Gastroesophageal sphincter (tissue), 4 donors: ENCODE results near the gene C6orf58. TPM values are rescaled to one million over a fixed set of nuclear protein-coding genes. Genes with fewer than 3 reads are reported as not detected.

Experiments used
- ATAC-seq: fragments of 150-250 bp; one replicate; pipeline ENCODE4 v1.9.1; 2016; ENCODE audit warnings: mild to moderate bottlenecking, moderate library complexity
- H3K27ac ChIP-seq, 4 donors: fragments of 200-600 bp; sonication (generic) in 3 of 4; 1 replicate in 3 of 4; 2 replicates in 1 of 4; pipeline ENCODE4 v1.5.1; 2016 to 2019
- H3K27me3 ChIP-seq: fragments of 200-600 bp; sonication (generic); one replicate; pipeline ENCODE4 v1.5.1; 2019
- H3K36me3 ChIP-seq, 2 donors: fragments of 200-600 bp; sonication (generic); one replicate each; pipeline ENCODE4 v1.5.1; 2019; ENCODE audit warnings: control low read depth in 1 of 2
- H3K4me1 ChIP-seq, 3 donors: fragments of 200-600 bp; sonication (generic); 1 replicate in 2 of 3; 2 replicates in 1 of 3; pipeline ENCODE4 v1.5.1; 2016 to 2019; ENCODE audit warnings: control low read depth in 2 of 3
- H3K4me3 ChIP-seq, 2 donors: fragments of 200-600 bp; sonication (generic); one replicate each; pipeline ENCODE4 v1.5.1; 2019; ENCODE audit warnings: mild to moderate bottlenecking in 1 of 2, moderate library complexity in 1 of 2
- H3K9me3 ChIP-seq, 3 donors: fragments of 200-600 bp; sonication (generic); one replicate each; pipeline ENCODE4 v1.5.1; 2017 to 2019; ENCODE audit warnings: control low read depth in 2 of 3
- EP300 ChIP-seq: sonication (generic); formaldehyde crosslinking; IDR thresholded peaks from one replicate; pipeline ENCODE4 v1.6.1; 2017; ENCODE audit warnings: antibody characterized with exemption, mild to moderate bottlenecking
- POLR2A ChIP-seq, 2 donors: fragments of 450-650 bp; IDR thresholded peaks; one replicate each; pipeline ENCODE4 v1.6.1; 2017; ENCODE audit warnings: antibody characterized with exemption in 2 of 2, mild to moderate bottlenecking in 2 of 2, moderate library complexity in 1 of 2
- POLR2AphosphoS5 ChIP-seq: sonication (generic); formaldehyde crosslinking; IDR thresholded peaks from one replicate; pipeline ENCODE4 v1.6.1; 2017; ENCODE audit warnings: antibody characterized with exemption
- WGBS, 2 donors: methylation state at CpG; one replicate each; pipeline ENCODE4 v1.1.5; 2018; ENCODE audit warnings: low coverage in 1 of 2; 5-methylcytosine and 5-hydroxymethylcytosine counted together
- total RNA-seq, 4 donors: library from RNA; depleted of rRNA; stranded (reverse); fragments of >200 nt; gene quantifications; one replicate each; pipeline ENCODE4 v1.1.0, GENCODE V29; 2016
- TF ChIP-seq, protein P1 (sequence below), 4 experiments: fragments of 200-600 bp in 2 of 4; fragments of 450-650 bp in 2 of 4; sonication (generic) in 1 of 4; IDR thresholded peaks; one replicate each; pipeline ENCODE4 v1.5.1; 2017 to 2019; ENCODE audit warnings: antibody characterized with exemption in 4 of 4, mild to moderate bottlenecking in 2 of 4, moderate library complexity in 2 of 4

The C6orf58 gene
- total RNA-seq, result not detected

DNA sequence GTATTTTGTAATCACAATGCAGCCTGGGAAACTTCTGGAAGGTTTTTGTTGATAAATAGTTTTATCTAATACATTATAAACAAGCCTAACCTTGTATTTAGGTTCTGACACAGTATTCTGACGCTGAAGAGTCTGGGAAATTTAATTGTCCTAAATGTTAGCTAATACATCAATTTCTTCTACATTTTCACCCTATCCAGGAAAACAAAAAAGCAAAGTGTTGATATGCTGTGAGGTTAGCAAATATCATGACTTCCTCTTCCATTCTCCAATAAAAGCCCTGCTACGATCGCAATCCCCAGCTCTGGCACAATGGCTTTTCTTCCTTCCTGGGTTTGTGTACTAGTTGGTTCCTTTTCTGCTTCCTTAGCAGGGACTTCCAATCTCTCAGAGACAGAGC, at the start of gene C6orf58:
Gene C6orf58 (plus strand): TSS at position 301 of the 400 bp plus-strand sequence. CDS start 12 bp downstream, at position 313.
- Histone ChIP-seq H3K27me3 (no peaks in the 10 kb centered on the region), H3K27ac (no peak within 1 kb of the TSS)

DNA sequence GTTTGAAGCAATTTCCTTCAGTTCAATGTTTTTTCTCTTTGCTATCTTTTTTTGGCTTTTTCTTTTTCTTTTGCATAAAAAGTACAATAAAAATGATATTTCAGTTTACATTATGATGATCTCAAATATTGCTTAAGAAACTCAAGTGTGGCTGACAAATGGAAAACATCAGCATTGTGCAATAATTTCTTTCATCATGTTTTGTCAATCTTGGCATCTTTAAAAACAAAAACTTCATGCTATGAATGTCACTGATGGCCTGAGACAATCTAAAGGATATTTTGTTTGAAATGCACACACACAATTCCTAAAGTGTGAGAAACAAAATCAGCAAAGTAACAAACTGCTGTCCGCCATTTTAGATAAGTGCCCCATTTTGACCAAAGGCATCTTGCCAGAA, 44.0 kb upstream of the C6orf58 start:
- Histone ChIP-seq H3K9me3 (no peaks in the 10 kb centered on the region), H3K36me3 (no peaks in the 10 kb centered on the region), H3K4me1 (no peaks in the 10 kb centered on the region), H3K4me3 (no peak overlapping the region), H3K27me3 (no peaks in the 10 kb centered on the region), H3K27ac (no peak overlapping the region)
- 92 to 100% methylated on average over 1 of the region's 1 CpG for WGBS, 2 donors
- ATAC-seq, result no peak
- TF ChIP-seq POLR2AphosphoS5 (no peak), EP300 (no peak)
- TF ChIP-seq, protein P1, sequence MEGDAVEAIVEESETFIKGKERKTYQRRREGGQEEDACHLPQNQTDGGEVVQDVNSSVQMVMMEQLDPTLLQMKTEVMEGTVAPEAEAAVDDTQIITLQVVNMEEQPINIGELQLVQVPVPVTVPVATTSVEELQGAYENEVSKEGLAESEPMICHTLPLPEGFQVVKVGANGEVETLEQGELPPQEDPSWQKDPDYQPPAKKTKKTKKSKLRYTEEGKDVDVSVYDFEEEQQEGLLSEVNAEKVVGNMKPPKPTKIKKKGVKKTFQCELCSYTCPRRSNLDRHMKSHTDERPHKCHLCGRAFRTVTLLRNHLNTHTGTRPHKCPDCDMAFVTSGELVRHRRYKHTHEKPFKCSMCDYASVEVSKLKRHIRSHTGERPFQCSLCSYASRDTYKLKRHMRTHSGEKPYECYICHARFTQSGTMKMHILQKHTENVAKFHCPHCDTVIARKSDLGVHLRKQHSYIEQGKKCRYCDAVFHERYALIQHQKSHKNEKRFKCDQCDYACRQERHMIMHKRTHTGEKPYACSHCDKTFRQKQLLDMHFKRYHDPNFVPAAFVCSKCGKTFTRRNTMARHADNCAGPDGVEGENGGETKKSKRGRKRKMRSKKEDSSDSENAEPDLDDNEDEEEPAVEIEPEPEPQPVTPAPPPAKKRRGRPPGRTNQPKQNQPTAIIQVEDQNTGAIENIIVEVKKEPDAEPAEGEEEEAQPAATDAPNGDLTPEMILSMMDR (IDR thresholded peaks at IDR 0.05), result no peak

More for the DNA sequence above, at the start of gene C6orf58:
- 61 to 76% methylated on average over 3 of the region's 3 CpGs for WGBS, 2 donors
- TF ChIP-seq, protein P1 (IDR thresholded peaks at IDR 0.05), result no peak
- TF ChIP-seq EP300 (no peak), POLR2AphosphoS5 (no peak), POLR2A (IDR thresholded peaks at IDR 0.05) (no peak)
- Histone ChIP-seq H3K9me3 (no peaks in the 10 kb centered on the region), H3K4me3 (no peak within 1 kb of the TSS), H3K4me1 (no peaks in the 10 kb centered on the region), H3K36me3 (no peaks in the 10 kb centered on the region)
- ATAC-seq, result no peak

DNA sequence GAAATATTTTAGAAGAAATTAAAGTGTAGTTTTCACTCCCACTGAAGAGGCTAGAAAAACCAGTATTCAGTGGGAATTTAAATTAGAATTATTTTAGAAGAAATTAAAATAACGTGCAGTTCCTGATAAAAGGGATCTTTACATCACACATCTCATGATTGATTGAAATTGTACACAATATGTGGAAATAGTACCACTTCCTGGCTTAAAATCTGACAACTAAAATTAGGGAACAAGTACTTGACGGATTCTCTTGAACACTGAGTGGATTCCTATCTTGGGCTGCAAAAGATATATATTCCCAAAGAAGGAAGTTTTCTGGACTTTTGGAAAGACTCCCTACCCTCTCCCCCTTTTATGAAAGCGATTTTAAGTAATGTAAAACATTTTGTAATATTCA, 43.2 kb upstream of the C6orf58 start:
- Histone ChIP-seq H3K36me3 (no peaks in the 10 kb centered on the region), H3K9me3 (no peaks in the 10 kb centered on the region), H3K4me3 (no peak overlapping the region), H3K27ac (no peak overlapping the region), H3K27me3 (no peaks in the 10 kb centered on the region), H3K4me1 (no peaks in the 10 kb centered on the region)
- no peak for ATAC-seq
- WGBS, 2 donors, result 67 to 70% methylated on average over 3 of the region's 3 CpGs
- TF ChIP-seq EP300, result no peak

DNA sequence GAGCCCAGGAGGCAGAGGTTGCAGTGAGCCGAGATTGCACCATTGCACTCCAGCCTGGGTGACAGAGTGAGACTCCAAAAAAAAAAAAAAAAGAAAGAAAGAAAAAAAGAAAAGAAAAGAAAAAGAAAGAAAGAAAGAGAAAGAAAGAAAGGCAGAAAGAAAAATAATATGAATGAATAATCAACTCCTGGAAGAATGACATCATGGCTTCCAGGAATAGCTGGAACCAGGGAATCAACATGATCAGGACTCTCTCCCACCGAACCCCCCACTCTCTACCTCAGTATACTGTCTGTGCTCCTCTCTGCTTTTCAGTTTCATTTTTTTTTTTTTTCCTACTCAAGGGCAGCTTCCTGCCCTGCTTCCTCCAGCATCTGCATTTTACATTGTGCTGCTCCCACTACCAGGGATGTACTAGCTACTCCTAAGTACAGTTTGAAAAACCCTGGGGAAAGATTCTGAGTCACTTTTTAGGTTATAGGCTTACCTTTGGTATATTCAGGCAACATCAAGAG, 38.2 kb upstream of the C6orf58 start:
- no peak overlapping the region for H3K27ac ChIP-seq
- no peak for TF ChIP-seq POLR2A (IDR thresholded peaks at IDR 0.05)
- no peak for TF ChIP-seq EP300
- TF ChIP-seq POLR2AphosphoS5, result no peak
- TF ChIP-seq, protein P1 (IDR thresholded peaks at IDR 0.05), result no peak
- no peaks in the 10 kb centered on the region for H3K36me3 ChIP-seq
- no peaks in the 10 kb centered on the region for H3K9me3 ChIP-seq
- no peaks in the 10 kb centered on the region for H3K27me3 ChIP-seq
- ATAC-seq, result no peak
- WGBS, 2 donors, result 9 to 77% methylated on average over 1 to 2 of the region's 2 CpGs
- H3K4me1 ChIP-seq, result no peaks in the 10 kb centered on the region
- H3K4me3 ChIP-seq, result no peak overlapping the region

DNA sequence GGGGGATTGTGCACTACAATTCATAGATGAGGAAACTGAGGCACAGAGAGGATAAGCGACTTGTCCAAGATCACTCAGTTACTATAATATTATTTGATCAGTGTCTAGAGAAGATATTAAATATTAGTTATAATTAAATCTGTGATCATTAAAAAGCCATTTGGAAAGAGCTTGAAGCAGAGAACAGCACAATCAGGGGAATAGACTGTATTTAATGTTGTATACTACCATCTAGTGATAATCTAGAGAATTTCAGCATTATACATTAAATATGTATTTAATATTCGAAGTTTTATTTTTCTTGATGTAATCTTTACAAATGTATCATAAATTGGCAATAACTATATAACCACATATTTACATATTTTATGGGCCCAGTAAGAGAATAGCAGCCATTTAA, 37.7 kb upstream of the C6orf58 start:
- H3K4me3 ChIP-seq, result no peak overlapping the region
- ATAC-seq, result no peak
- WGBS, 2 donors, result 38 to 44% methylated on average over 2 of the region's 2 CpGs

More for the DNA sequence above, 37.7 kb upstream of the C6orf58 start:
- H3K36me3 ChIP-seq, result no peaks in the 10 kb centered on the region
- H3K27me3 ChIP-seq, result no peaks in the 10 kb centered on the region
- no peaks in the 10 kb centered on the region for H3K4me1 ChIP-seq
- TF ChIP-seq, protein P1 (IDR thresholded peaks at IDR 0.05), result peak; percentile 37 to 54 (median 46)
- TF ChIP-seq EP300, result no peak
- no peak for TF ChIP-seq POLR2AphosphoS5
- no peaks in the 10 kb centered on the region for H3K9me3 ChIP-seq
- H3K27ac ChIP-seq, result no peak overlapping the region
